ENCODE measurements around the gene AP3S1. TPM values are rescaled to one million over a fixed set of nuclear protein-coding genes. Genes with fewer than 3 reads are reported as not detected.
"Not testable (repeated sequence)": the region's sequence is repeated elsewhere in the genome, so short reads cannot be mapped to it uniquely, and the experiment has no call there.

The AP3S1 gene
- total RNA-seq, 1 donor from 2014 or later, result 59.0 TPM

- no peak for DNase-seq (ENCODE audit: low spot score)
Observed at GRCh38 chr5:115869256-115869795, 27.6 kb downstream of the AP3S1 start.

DNA sequence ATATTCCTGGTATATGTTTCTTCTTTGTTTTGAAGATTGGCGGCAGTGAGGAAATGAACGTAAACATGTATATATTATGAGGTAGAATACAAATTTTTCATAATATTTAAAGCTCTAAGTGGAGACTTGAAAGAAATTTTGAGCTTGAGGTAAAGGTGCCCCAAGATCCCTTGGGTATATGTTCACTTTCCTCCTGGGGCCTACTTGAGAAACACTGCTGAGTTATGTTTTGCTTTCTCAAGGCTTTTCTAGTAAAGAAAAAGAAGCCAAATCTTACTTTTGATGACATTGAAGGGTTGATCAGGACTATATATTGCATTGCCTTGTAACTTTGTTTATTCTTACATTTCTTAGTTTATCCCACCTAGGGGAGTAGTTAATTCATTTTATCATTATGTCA is 30.7 kb downstream of the AP3S1 start:
- DNase-seq (ENCODE audit: low spot score), result no peak

DNA sequence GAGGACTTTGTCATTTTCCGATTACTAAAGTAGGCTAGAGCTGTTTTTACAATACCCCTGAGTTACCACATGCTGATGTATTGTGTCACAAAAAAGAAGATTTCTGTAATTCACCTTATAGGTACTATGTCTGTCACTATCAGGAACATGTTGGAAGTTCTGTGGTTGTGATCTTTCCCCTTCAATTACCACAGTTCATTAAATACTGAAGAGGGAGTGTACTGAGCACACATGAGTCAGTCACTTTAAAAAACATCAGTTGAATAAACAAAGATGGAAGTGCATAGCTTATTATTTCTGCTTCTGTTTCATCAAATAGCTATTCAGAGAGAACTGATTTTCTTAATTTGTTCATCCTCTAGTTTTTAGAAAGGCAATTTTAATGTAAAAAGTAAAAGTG is 31.7 kb downstream of the AP3S1 start:
- DNase-seq (ENCODE audit: low spot score), result no peak

DNA sequence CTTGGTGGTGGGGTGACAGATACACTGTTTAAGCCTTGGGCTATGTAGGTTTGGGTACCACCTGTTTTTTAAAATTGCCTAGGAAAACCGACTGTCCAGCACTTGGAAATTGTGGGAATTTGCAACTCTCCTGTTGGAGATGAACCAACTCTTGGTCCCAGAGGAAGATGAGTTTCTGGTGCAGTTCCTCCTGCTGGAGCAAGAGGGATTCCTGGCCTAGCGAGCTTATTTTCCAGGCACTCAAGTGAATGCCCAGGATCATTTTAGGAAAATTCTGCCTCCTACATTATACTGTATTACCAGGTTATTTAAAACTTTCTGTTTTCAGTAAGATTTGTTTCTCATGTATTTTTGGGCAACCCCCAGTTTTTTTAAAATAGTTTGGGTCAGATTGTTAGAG is 33.7 kb downstream of the AP3S1 start:
- DNase-seq (ENCODE audit: low spot score), result no peak

DNA sequence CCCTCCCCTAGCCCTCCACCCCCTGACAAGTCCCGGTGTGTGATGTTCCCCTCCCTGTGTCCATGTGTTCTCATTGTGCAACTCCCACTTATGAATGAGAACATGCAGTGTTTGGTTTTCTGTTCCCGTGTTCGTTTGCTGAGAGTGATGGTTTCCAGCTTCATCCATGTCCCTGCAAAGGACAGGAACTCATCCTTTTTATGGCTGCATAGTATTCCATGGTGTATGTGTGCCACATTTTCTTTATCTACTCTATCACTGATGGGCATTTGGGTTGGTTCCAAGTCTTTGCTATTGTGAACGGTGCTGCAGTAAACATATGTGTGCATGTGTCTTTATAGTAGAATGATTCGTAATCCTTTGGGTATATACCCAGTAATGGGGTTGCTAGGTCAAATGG is 35.6 kb downstream of the AP3S1 start:
- DNase-seq (ENCODE audit: low spot score), result not testable (repeated sequence)

GRCh38 chr5:115882434-115882833 is 40.7 kb downstream of the AP3S1 start:
- not testable (repeated sequence) for DNase-seq (ENCODE audit: low spot score)

DNA sequence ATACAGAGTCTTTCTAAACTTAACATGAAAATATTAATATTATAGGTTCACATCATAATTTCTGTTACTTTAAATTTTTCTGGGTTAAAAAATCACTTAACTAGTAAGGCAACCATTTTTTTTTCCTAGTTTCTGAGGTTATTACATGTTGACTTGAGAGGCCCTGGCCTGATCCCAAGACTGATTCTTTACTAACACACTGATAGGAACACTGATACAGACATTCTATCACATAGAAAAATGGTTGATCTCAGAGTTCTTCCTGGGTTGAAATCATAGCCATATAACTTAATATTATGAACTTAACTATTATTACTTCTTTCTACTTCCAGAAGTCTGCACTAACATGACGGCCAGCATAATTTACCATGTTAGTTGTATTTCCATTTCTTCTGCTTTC is 43.0 kb downstream of the AP3S1 start:
- no peak for DNase-seq (ENCODE audit: low spot score)

DNA sequence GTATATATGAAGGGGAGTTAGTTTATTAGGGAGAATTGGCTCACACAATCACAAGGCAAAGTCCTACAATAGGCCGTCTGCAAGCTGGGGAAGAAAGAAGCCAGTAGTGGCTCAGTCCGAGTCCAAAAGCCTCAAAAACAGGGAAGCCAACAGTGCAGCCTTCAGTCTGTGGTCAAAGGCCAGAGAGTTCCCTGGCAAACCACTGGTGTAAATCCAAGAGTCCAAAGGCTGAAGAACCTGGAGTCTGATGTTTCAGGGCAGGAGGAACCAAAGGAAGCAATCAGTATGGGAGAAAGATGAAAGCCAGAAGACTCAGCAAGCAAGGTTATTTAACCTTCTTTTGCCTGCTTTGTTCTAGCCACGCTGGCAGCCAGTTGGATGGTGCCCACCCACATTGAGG is 43.5 kb downstream of the AP3S1 start:
- DNase-seq (ENCODE audit: low spot score), result not testable (repeated sequence)

- DNase-seq (ENCODE audit: low spot score), result no peak
Observed at GRCh38 chr5:115888027-115888426, 46.3 kb downstream of the AP3S1 start.

- DNase-seq (ENCODE audit: low spot score), result no peak
Observed at GRCh38 chr5:115892021-115892420, 50.3 kb downstream of the AP3S1 start.

GRCh38 chr5:115894342-115894741 is 52.6 kb downstream of the AP3S1 start:
- DNase-seq (ENCODE audit: low spot score), result no peak

- no peak for DNase-seq (ENCODE audit: low spot score)
Observed at GRCh38 chr5:115895821-115896220, 54.1 kb downstream of the AP3S1 start.

- no peak for DNase-seq (ENCODE audit: low spot score)
Observed at GRCh38 chr5:115898656-115899055, 56.9 kb downstream of the AP3S1 start.

DNA sequence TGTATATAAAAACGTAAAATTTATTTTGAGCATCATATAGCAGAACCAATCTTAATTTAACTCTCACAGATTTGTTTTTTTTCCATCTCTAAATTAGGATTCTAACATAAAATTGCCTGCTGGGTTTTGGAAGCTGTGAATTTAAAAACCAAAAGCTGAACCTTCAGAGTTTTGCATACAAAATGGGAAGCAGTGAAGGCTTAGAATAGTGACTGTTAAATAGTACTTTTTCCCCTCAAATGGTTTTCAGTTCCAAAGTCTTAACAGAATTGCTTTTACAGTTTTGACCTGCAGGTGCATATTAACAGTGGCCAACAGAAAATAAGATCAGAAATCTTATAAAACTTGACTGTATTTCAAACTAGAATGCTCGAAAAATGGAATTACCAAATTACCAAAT is 65.4 kb downstream of the AP3S1 start:
- no peak for DNase-seq (ENCODE audit: low spot score)

- not testable (repeated sequence) for DNase-seq (ENCODE audit: low spot score)
Observed at GRCh38 chr5:115913623-115914400, 72.1 kb downstream of the AP3S1 start.

GRCh38 chr5:115920171-115920725 is 78.5 kb downstream of the AP3S1 start:
- no peak for DNase-seq (ENCODE audit: low spot score)

DNA sequence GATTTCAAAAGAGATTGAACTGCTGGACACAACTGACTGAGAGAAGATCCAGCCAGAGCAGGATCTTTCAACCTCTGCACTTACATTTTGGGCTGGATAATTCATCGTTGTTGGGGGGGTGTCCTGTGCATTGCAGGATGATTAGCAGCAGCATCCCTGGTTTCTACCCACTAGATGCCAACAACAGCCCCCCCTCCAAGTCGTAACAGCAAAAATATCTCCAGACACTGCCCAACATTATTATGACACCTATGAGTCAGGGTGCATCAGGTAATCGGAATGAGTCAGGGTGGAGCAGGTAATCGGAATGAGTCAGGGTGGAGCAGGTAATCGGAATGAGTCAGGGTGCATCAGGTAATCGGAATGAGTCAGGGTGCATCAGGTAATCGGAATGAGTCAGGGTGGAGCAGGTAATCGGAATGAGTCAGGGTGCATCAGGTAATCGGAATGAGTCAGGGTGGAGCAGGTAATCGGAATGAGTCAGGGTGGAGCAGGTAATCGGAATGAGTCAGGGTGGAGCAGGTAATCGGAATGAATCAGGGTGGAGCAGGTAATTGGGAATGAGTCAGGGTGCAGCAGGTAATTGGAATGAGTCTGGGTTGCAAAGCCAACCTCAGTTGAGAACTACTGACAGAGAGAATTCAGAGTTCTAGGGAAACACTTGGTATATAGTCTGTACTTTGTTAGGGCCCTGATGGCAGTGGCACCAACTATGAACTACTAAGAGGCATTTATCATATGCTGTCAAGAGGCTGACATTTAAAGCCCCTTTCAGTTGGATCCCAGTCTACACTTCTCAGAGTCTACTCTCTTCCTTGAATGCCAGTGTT is 87.1 kb downstream of the AP3S1 start:
- DNase-seq (ENCODE audit: low spot score), result not testable (repeated sequence)

DNA sequence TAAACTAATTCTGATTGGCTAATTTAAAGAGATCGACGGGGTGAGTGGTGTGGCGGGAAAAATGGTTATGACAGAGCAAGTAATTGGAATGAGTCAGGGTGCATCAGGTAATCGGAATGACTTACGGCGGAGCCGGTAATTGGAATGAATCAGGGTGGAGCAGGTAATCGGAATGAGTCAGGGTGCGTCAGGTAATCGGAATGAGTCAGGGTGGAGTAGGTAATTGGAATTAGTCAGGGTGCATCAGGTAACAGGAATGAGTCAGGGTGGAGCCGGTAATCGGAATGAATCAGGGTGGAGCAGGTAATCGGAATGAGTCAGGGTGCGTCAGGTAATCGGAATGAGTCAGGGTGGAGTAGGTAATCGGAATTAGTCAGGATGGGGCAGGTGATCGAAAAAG is 88.4 kb downstream of the AP3S1 start:
- not testable (repeated sequence) for DNase-seq (ENCODE audit: low spot score)

GRCh38 chr5:115930630-115931337 is 89.0 kb downstream of the AP3S1 start:
- DNase-seq (ENCODE audit: low spot score), result no peak

GRCh38 chr5:115932991-115933390 is 91.3 kb downstream of the AP3S1 start:
- no peak for DNase-seq (ENCODE audit: low spot score)

GRCh38 chr5:115934388-115934974 is 92.7 kb downstream of the AP3S1 start:
- no peak for DNase-seq (ENCODE audit: low spot score)

Data from ureter (tissue), 1 donor.